HG03460 (cell line): Measurements from ENCODE around the gene CCDC78.

Experiments used
- ATAC-seq: cut with Tn5 transposase; IDR thresholded peaks from one replicate; pipeline ENCODE4 v1.9.1; 2021; ENCODE audit not compliant: unreplicated experiment

CCDC78 gene

DNA sequence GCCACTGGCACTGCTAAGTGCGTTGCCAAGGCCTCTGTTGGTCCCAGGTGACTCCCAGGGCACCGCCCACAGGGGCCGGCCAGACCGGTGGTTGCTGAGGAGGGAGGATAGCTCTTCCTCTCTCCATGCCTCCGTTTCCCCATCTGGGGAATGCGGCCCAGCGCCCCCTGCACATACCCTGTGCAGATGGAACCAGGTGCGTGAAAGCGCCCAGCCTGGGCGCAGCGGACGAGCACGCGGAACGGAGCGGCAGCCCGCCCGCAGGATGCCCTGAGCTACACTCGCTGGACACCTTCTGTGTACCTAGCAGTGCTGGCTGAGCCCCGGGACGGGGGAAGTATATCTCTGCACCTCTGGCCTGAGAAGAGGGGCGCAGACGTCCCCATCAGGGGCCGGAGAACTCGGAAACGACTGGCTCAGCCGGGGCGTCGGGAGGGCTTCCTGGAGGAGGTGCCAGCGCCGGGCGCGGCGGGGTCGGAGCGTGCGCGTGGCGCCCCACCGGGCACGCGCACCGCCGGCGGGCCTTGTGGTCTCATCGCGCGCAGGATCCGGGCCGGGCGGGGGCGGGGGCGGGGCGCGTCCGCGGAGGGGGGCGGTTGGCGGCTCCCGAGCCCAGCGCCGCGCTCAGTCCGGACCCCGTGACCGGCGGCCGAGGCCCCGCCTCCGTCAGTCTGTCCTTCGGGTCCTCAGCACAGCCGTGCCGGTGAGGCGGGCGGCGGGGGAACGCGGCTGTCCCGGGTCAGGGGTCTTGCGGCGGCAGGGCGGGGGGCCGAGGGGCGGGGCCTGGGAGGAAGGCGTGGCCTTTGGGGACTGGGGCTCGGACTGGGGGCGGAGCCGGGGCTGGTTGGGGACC lies at the start of gene CCDC78, which contains the start of gene HAGHL:
Gene CCDC78 (minus strand): TSS at position 6 of the 853 bp plus-strand sequence. CDS start 76 bp downstream, outside the sequence.
Gene HAGHL (plus strand): TSS at position 669 of the 853 bp plus-strand sequence. CDS start 404 bp downstream, outside the sequence.
- ATAC-seq, result no peak

DNA sequence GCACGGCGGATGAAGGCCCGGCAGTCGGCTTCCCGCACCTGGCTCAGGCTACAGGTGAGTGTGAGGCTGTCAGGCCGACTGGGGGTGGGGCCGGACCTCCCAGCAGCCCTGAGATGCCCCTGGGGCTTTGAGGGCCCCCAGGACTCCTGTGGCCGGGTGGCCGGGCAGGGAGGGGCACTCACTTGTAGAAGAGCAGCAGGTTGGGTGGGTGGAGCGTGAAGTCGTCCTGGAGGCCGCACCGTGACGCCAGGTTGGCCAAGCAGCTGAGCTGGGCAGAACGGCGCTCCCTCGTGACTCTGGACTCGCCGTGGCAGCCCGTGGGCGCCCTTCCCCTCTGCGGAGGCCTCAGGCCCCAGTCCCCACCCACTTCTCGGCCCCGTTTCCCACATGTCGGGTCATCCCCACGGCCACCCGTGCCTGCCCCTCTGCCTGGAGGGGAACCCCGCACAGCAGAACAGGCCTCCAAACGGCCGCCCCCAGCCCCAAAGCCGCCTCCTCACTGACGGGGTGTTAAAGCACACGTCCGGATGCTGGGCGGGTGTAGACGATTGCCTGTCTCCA lies 49.1 kb upstream of the CCDC78 start:
- no peak for ATAC-seq

DNA sequence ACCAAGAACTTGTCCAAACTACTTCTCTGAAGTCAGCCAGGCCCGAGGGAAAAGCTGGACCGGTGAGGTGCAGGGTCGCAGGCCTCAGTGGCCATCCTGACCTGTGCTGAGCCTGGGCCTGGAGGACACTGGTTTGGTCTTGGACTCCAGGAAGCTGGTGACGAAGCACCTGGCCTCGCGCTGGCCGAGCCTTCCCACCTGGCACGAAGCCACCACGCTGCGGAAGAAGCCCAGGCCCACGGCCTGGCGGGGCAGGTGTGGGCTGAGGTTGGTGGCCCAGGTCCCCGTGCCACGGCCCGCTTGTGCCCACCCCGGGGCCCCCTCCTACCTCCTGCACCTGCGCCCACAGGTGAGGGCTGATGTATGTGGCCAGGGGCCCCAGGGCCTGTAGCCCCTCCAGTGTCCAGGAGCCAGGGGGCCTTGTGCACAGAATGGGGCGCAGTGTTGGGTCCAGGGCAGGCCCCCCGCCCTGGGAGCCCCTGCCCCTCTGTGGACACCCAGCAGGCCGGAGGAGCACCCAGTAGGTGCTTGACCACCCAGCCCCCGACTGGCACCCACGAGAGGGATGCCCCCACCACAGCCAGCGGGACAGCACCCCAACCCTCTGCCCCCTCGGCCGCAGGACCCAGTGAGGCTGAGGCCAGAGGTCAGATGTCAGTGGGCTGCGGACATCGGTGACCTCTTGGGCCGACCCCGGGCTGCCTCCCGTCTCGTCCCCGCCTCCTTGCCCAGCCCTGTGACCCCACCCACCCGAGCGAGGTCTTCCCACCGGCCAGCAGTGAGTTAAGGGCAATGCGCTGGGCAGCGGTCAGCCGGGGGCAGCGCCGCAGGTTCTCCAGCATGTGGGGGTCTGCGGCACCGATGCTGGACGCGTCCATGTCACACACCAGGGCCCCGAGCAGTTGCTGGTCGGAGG lies 48.1 kb upstream of the CCDC78 start:
- no peak for ATAC-seq

DNA sequence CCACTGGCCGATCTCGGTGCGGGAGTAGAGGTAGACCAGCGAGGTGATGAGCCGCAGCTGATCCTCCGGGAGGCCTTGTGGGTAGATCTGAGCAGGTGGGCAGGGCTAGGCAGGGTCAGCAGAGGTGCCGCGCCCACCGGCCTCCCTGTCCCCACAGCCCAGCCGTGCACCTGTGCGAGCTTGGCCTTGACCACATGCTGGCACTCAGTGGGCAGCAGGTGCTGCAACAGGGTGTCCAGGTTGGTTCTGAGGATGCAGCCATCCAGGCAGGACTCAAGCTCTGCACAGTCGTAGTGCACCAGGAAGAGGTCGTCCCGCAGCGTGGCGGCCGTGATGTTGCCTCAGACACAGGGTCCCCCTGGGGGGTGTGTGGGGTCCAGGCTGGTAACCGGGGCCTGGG lies 46.7 kb upstream of the CCDC78 start:
- no peak for ATAC-seq

DNA sequence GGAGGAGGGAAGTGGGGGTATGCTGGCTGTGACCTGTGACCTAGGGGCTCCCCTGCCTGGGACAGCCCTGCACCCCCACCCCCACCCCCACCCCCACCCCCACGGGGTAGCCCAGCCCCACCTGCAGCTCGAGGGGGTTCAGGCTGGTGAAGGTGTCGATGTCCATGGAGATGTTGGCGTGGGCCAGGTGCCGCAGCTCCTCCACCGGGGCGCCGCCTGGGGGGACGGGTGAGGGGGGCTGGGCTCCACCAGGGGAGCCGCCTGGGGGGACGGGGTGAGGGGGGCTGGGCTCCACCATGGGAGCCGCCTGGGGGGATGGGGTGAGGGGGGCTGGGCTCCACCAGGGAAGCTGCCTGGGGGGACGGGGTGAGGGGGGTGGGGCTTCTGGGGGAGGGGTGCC lies 44.2 kb upstream of the CCDC78 start:
- no peak for ATAC-seq

DNA sequence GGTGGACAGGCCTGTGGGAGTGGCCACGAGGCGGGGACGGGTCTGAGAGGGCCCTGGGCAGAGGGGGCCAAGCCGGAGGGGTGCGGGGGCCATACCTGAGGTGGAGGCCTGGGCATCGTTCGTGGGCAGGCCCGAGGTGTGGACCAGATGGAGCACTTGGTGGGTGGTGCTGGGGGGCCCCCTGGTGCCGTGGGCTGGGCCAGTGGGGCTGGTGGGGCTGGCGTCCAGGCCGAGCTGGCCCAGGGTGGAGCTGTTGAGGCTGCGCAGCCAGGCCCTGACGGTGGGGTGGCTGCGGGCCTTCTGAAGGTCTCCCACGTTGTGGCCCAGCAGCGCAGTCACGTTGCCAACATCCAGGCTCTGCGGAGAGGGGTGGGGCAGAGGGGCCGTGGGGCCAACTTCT lies 43.7 kb upstream of the CCDC78 start:
- ATAC-seq, result no peak

DNA sequence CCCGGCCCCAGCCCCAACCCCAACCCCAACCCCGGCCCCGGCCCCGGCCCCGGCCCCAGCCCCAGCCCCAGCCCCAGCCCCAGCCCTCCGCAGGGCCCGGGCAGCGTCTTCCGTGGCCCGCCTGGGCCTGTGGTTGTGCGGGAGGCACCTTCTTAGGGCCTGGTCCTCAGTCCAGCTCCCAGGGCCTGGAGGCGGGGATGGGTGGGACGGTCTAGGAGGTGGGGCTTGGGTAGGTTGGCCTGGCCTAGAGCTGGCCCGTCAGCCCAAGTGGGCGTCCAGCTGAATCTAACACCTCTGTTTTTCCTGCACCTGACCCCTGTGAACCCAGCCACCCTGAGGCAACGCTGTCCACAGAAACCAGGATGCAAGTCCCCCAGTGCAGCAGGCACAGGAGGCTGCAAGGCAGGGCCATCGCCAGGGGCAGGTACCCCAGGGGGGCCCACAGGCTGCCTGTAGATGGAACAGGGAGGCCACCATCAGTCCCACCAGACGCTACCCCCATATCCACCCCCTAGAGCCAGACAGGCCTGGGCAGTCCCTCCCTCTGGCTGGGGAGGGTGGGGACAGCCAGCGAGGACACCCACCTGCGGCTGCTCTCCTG lies 43.0 kb upstream of the CCDC78 start:
- no peak for ATAC-seq

DNA sequence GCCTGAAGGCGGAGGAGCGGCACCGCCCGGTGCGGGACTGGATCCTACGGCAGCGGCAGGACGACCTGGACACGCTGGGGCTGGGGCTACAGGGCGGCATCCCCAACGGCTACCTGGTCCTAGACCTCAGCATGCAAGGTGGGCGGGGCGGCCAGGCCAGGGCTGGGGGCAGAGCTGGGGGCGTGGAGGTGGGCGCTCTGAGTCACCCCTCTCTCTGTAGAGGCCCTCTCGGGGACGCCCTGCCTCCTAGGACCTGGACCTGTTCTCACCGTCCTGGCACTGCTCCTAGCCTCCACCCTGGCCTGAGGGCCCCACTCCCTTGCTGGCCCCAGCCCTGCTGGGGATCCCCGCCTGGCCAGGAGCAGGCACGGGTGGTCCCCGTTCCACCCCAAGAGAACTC lies 42.2 kb upstream of the CCDC78 start:
- ATAC-seq, result no peak

DNA sequence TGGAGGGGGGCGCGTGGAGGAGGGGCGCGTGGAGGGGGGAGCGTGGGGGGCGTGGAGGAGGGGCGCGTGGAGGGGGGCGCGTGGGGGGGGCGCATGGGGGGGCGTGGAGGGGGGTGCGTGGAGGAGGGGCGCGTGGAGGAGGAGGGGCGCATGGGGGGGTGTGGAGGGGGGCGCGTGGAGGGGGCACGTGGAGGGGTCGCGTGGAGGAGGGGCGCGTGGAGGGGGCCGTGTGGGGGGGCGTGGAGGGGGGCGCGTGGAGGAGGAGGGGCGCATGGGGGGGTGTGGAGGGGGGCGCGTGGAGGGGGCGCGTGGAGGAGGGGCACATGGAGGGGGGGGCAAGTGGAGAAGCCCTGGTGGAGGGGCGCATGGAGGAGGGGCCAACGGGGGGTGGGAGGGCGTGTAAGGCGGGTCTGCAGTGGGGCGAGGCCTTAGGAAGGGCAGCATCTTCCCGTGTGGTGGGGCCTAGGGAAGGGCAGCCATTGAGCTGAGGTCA lies 41.5 kb upstream of the CCDC78 start:
- no peak for ATAC-seq

DNA sequence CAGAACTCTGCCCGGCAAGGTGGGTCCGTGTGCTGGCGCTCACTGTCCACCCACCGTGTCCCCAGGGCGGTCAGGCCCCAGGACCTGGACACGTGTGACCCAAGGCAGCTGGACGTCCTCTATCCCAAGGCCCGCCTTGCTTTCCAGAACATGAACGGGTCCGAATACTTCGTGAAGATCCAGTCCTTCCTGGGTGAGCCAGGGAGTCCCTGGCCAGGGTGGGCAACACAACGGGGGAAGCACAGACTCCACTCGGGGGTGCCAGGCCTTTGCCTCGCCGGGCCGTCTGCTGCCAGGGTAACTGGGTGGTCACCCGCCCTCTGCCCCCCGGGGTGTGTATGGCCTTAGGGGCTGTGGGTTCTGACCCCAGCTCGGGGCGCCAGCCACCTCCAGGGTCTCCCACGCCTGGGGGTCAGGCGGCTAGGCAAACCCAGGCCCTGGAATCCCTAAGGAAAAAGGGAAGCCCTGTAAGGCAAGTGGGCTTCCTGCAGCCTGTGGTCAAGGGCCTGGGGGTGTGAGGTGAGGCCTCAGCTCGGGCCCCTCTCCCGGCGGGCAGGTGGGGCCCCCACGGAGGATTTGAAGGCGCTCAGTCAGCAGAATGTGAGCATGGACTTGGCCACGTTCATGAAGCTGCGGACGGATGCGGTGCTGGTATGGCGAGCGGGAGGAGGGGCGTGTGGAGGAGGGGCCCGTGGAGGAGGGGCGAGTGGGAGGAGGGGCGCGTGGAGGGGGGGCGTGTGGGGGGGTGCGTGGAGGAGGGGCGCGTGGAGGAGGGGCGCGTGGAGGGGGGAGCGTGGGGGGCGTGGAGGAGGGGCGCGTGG lies 40.8 kb upstream of the CCDC78 start:
- ATAC-seq, result no peak

DNA sequence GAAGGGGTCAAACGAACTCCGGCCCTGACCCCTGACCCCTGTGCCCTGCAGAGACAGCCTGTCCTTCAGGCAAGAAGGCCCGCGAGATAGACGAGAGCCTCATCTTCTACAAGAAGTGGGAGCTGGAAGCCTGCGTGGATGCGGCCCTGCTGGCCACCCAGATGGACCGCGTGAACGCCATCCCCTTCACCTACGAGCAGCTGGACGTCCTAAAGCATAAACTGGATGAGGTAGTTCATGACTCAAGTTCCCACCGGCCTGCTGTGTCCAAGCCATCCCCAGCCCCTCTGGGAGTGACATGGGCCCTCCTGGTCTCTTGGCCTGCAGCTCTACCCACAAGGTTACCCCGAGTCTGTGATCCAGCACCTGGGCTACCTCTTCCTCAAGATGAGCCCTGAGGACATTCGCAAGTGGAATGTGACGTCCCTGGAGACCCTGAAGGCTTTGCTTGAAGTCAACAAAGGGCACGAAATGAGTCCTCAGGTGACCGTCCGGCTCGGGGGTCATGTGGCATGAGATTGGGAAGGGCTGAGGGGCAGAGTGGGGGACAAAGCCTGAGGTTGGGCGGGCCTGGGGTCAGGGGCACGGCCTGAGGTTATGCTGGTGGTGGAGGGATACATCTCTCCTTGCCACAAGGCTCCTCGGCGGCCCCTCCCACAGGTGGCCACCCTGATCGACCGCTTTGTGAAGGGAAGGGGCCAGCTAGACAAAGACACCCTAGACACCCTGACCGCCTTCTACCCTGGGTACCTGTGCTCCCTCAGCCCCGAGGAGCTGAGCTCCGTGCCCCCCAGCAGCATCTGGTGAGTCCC lies 40.0 kb upstream of the CCDC78 start:
- ATAC-seq, result no peak

DNA sequence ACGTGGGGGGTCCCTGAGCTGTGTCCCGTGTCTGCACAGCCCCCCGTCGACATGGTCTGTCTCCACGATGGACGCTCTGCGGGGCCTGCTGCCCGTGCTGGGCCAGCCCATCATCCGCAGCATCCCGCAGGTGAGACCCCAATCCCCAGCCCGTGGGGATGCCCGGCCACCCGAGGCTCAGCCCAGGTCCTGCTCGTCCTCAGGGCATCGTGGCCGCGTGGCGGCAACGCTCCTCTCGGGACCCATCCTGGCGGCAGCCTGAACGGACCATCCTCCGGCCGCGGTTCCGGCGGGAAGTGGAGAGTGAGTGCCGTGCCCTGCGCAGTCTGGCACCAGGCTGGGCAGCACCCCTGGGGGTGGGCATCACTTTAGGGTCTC lies 39.2 kb upstream of the CCDC78 start:
- ATAC-seq, result no peak

DNA sequence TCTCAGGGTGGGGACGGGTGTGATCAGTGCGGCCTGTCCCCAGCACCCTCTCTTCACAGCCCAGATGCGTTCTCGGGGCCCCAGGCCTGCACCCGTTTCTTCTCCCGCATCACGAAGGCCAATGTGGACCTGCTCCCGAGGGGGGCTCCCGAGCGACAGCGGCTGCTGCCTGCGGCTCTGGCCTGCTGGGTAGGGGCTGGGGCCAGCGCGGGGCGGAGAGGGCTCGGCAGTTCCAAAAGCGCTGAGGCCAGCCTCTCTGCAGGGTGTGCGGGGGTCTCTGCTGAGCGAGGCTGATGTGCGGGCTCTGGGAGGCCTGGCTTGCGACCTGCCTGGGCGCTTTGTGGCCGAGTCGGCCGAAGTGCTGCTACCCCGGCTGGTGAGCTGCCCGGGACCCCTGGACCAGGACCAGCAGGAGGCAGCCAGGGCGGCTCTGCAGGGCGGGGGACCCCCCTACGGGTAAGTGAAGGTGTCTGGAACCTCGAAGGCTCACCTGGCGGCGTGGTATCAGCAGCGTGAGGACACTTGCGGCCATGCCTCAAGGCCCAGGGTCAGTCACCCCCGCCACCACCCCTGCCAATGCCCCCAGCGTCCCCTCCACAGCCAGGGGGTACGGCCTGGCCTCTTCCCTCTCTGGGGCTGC lies 38.7 kb upstream of the CCDC78 start:
- no peak for ATAC-seq

DNA sequence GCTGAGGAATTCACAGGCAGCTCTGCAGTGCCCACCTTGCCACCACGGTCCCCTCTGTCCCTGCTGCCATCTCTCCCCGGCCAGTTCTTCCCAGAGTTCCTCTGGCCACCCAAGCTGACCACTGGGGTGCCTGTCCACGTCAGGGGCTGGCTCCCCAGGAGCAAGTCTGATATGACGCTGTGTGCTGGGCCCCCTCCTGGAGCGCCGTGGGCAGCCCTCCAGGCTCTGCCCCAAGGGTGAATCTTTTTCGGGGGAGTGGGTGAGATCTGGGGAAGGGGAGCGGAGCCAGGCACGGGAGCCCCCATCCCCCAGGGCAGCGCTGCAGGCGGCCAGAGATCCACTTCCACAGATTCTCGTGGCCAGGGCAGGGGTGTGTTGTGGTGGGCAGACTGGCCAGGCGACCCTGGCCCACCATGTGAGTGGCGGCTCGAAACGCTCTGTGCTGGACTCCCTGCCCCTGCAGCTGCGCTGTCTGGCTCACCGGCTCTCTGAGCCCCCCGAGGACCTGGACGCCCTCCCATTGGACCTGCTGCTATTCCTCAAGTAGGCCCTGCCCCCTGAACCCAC lies 38.0 kb upstream of the CCDC78 start:
- ATAC-seq, result no peak

DNA sequence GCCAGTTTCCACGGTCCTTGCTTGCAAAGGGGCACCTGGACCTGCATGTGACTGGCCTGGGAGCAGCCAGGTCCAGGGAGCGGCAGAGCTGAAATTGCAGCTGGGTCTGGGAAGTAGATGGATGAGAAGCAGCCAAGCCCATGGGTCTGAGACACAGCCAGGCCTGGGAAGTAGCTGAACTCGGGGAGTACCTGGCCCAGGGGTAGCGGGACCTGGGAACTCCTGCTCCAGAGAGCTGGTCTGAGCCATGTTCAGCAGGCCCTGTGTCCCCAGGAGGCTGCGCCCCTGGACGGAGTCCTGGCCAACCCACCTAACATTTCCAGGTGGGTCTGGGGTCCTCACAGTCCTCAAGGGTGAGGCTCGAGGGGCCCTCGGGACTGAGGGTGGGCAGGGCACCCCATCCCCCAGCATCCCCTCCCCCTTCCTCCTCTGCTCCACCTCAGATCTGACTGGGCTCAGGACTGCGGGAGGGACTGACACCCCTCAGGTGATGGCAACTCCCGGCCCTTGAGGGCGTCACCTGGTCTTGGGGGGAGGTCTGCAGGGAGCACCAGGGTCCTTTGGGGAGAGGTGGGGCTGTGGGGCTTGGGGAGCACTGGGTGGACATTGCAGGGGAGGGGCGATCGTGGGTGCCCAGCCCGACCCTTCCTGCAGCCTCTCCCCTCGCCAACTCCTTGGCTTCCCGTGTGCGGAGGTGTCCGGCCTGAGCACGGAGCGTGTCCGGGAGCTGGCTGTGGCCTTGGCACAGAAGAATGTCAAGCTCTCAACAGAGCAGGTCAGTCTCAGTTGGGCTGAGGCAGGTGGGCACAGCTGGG lies 37.3 kb upstream of the CCDC78 start:
- no peak for ATAC-seq

DNA sequence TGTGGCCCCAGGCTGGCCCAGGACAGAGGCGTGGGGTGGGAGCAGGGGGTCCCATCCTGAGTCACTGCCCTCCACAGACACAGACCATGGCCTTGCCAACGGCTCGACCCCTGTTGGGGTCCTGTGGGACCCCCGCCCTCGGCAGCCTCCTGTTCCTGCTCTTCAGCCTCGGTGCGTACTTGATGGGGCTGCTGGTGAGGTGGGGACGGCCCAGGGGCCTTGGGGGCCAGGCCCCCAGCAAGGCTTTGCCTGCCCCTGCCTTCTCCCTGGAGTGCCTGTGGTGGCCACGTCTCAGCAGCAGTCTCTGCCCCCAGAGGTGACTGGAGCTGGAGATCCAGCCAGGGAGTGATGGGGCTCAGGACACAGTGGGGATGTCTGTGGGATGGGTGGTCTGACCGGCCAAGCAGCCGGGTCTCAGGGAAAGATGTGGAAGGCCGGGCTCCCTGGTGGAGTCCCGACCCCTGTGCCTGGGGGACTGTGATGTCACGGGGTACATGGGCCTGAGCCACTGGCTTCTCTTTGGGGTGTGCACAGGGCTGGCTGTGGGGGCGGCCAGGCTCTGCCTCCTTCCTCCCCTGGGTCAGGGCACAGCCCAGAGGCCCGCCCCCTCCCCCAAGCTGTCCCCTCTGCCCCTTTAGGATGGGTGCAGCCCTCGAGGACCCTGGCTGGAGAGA lies 36.5 kb upstream of the CCDC78 start:
- ATAC-seq, result no peak
